HG03135 (cell line): Measurements from ENCODE around the gene TM9SF3.
"Not testable (repeated sequence)": the region's sequence is repeated elsewhere in the genome, so short reads cannot be mapped to it uniquely, and the experiment has no call there.

Experiments
- ATAC-seq: cut with Tn5 transposase; IDR thresholded peaks from one replicate; pipeline ENCODE4 v1.9.1; 2021; ENCODE audit warnings: mild to moderate bottlenecking, moderate library complexity; ENCODE audit not compliant: unreplicated experiment

Gene TM9SF3

DNA sequence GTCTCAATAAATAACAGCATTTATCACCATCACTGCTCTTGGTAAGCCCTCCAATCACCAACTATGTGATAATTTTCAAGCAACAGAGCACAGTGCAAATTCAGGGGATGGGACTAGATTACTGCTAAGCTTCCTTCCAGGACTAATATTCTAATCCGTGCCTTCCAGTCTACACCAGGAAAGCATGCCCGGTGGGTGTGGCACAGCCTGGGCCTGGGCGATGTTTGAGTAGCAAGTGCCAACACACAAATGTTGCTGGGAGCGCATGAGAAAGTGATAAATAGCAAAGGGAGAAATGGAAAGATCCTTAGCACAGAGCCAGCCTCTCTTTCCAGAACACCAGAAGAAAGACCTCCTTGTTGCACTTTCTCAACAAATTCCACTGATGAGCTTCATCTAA, 13.5 kb upstream of the TM9SF3 start:
- no peak for ATAC-seq

DNA sequence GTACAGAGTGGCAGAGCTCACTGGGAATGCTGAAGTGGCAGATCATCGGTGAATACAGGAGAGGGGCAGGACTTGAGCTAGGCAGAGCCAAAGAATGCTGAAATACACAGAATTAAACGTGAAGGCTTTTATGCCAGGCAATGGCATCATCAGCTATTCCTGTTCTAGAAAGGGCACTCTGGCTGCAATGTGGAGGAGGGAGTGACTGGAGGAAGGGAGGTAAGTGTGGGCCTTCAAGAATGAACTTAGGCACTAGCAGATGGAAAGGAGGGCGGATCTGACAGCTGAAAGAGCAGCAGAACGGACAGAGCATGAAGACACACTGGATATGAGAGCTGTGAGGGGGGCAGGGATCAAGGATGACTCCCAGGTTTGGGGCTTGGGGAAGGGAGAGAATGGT, 12.0 kb upstream of the TM9SF3 start:
- no peak for ATAC-seq

DNA sequence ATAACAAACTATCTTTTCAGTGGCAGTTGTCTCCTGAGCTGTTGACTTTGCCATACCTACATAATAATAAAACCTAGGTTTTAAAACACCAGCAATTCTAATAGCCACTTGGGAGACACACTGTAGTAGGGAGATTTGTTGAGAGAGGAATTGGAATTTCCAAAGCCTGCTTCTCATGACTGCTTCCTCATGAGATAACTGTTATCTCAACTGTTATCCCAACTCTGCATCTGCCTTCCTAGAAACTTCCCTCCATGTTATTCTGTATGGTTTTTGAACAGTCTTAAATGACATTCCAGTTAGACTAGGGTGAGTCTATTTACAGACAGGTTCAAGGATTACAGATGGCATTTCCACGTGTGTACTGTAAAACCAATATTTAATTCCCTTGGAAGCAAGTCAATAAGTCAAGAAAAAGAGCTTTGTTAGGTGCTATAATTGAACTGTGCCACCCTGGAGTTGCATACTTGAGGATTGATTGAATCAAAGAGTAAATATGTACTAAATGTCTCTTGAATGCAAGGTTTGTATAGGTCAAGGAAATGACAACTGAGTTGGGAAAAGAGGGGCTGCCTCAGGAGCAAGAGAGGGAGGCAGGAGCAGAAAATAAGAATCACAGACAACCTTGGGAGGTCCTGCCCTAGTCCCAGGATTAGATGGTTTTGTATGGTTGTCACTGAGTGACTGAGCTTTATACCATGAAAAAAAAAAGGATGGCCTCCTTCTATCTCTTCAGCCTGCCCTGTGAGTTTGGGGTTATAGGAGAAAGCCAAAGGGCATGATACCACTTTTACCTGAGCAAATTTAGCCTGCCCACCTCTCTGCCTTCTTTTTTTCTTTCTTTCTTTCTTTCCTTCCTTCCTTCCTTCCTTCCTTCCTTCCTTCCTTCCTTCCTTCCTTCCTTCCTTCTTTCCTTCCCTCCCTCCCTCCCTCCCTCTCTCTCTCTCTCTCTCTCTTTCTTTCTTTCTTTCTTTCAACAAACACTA, 9.9 kb upstream of the TM9SF3 start:
- no peak for ATAC-seq

DNA sequence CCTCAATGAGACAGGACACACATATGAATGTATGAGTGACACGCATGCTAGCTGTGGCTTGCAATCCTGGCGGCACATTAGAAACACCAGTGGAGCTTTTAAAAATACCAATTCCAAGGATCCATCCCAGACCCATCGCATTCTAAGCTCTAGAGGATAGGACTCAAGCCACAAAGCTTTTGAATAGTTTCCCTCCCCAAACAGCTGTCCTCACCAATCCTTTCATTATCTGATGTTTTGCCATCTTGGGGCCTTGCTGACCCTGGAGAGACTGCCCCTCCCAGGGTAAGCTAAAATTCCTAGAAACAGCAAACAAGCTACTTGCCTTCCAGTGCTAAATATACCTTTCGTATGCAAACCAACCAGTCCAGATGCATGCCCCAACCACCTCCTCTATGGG, 8.9 kb upstream of the TM9SF3 start:
- ATAC-seq, result no peak

DNA sequence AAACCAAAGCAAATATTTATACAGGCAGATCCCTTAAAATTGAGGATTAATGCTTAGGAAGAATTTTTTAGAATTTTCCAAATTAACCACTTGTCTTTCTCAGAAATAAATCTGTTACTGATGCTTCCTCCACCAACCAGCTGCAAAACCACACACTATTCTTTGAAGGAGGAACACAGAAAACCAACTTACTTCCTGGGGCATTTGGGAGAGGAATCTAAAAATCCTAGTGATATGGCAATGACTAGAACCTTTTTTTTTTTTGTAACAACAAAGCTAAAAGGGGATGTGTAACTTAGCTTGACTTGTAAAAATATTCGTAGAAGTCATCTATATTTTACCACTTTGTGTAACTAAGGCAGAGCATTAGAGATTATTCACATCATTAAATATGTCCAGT, 5.1 kb upstream of the TM9SF3 start:
- ATAC-seq, result no peak

DNA sequence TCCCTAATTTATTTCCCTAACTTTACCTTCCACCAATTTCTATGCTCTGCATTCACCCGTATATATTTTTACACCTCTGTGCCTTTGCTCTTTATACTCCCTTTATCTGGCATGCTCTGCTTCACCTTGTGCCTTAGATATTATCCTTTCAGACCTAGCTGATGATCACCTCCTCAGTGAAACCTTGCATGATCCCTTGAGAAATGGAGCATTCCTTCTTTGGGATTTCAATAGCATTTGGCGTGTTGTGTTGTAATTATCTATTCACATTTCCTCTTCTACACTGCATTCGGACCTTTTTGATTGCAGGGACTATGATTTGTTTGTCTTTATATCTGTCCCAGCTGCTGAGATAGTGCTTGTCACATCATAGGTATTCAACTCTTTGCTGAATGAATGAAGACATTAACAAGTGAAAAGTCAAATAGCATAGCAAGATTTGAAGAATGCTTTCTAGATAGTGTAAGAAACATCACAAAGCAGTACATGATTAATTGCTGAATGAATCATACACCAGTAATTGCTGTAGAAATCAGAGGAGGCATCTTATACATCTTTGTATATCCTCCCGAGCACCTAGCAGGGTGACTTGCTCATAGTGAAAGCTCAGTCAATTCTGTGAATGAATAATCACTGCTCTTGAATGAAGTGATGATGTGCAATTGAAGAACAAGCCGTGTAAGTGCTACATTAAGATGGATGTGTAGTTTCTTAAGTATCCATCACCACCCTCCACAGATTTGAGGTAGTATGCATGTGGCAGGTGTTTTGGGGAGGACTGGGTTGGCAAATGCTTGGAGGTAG, 2.0 kb upstream of the TM9SF3 start:
- ATAC-seq, result no peak

DNA sequence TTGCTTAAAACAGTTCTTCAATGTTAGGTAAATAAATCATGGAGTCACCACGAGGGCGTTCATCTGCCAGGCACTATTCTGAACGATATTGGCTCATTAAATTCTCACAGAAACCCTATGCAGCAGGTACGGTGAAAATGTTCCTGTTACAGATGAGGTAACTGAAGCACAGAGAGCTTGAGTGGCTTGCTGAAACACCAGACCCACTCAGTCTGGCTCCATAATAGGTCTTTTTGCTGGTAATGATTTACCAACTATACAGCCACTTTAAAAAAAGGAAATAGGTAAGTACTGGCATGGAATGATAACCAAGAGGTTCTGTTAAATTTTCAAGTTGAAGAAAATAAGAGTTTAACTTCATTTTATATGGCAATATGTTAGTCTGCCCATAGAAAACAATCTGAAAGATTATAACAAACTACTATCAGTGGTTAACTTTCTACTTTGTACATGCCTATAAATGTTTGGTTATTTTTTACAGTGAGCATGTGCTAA, 1.3 kb upstream of the TM9SF3 start:
- no peak for ATAC-seq

DNA sequence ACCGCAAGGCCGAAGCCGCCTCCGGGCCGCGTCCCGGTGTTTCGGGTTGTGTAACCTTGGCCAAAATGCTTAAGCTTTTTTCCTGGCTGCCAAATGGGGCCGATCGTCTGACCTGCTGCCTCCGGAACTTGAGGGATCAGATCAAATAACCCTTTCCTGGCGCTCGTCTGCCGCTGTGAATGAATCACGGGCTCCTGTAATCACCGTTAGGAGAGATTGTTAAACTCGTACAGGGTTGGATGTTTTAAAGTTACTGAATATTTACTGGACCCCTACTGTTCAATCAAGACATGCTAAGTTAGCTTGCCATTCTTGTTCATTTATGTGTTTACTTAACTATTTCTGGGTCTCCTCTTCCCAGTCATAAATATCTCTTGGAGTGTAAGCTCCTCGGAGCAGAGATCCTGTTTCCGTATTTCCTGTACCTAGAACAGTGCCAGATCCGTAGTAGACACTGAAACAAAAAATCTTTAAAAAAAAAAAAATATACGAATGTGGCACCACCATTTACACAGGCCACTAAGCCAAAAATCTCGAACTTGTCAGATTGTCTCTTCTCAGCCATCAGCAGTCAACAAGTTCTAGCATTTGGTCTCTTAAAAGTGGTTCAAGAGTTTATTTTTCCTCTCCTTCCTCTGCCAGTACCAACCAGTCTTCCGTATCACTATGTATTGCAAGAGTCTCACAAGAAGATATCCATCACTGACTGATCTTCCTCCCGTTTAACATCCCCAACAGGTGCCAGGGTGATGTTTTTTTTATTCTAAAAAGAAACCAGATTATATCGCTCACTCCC, 650 bp upstream of the TM9SF3 start:
- no peak for ATAC-seq

DNA sequence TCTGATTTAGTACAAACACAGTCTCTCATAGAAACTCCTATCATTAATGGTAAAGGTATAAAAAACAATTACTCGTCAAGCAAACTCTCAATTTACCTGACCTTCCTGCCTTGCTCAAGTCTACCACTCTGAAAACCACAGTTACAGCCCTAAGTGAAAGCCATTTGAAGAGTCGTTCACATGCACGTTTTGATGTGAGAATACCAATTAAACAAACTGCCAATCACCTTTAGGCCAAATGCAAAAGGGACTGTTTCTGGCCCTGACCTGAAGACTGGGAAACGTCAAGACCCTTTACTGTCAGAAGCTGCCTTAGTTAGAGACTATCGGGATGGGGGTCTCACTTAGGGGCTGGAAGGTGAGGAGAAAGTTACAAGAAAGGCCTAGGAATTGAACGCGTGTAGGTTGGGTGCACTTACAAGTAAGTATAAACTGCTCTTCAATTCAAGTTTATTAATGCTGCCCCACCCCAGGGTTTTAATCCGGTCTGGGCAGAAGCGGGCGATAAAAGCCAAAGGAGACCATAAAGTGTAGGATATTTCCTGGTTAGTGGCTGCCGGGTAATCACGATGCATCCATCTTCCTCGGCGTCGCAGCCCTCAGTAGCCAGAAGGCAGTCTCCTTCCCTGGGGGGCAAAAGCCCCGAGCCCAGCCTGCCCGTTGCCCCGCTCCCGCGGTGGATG, 935 bp downstream of the TM9SF3 start:
- no peak for ATAC-seq

DNA sequence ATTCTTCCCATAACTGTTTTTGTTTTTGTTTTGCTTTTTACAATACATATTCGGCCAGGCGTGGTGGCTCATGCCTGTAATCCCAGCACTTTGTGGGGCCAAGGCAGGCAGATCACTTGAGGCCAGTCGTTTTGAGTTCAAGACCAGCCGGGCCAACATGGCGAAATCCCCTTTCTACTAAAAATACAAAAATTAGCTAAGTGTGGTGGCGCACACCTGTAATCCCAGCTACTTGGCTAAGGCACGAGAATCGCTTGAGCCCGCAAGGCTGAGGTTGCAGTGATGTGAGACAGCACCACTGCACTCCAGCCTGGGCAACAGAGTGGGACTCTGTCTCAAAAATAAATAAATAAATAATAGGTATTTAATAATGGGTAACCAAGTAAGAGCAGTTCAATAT, 2.3 kb downstream of the TM9SF3 start:
- ATAC-seq, result no peak

DNA sequence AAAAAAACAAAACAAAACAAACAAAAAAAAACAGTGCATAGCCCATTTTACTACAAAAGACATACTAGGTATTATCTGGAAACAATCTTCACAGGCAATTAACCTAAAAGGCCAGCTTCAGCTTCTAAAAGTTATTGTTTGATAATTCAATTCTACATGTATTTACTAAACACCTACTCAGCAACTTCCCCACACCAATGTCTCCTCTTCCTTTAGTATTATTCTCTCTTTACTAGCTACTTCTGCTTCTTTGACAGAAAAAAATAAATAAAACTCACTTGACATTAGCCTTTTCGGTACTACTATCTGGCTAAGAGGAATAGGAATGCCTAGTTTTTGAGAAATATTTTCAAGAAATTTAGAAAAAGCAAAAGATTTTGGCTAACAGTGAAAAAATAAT, 2.8 kb downstream of the TM9SF3 start:
- no peak for ATAC-seq

DNA sequence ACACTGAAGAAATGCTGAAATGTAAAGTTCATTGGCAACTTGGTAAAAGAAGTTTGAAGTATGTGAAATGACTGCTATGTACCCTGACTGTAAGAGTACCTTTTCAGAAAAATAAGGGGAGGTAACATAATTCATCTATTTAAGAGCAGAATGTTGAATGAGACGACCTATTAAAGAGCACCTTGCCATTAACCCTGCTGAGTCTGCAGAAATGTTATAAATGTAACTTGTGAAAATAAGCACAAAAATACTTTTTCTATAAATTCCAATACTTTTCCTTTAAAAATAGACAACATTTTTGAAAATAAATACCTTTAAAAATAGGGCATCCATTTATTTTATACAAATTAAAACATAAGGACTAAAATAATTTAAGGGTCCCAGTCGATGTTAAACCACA, 7.7 kb downstream of the TM9SF3 start:
- no peak for ATAC-seq

DNA sequence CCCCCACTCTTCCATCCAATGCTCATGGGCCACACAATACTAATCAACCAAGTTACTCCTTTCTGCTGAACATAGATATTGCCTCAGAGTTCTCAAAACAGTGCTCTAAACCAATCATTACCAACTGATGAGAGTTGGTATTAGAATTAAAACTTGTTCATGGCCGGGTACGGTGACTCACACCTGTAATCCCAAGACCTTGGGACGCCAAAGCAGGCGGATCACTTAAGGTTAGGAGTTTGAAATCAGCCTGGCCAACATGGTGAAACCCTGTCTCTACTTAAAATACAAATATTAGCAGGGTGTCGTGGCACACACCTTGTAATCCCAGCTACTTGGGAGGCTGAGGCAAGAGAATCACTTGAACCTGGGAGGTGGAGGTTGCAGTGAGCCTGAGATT, 8.2 kb downstream of the TM9SF3 start:
- ATAC-seq, result no peak

DNA sequence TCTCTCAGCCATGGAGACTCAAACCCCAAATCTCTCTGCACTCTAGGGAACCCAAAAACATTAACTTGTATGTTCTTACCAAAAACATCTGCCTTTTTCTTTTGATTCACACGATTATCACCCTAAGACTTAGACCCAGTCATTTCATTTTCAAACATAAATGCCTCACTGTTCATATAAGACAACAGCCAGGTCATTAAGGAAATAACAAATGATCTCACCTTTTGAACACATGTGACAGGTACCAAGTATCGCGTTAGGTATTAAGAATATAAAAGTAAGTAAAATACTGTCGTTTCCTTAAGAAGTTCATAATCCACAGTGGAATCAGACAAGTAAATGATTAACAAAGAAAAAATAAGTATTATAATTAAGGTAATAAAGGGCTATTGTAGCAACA, 8.8 kb downstream of the TM9SF3 start:
- ATAC-seq, result no peak

DNA sequence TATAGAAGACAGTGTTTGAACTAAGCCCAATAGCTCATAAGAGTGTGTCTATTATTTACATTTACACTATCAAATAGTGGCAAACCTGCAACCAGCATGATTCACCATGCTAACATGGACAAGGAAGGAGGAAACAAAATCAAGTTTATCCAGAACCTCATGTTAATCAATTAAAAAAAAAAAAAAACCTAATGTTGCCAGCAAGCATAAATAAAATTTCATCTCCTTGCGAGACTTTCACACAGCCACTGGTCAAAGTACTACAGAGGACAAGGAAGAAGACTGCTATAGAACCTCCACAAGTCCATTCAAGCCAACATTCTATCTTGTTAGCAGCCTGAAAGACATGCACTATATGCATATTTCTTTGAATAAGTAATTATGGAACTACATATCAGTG, 9.7 kb downstream of the TM9SF3 start:
- ATAC-seq, result no peak

DNA sequence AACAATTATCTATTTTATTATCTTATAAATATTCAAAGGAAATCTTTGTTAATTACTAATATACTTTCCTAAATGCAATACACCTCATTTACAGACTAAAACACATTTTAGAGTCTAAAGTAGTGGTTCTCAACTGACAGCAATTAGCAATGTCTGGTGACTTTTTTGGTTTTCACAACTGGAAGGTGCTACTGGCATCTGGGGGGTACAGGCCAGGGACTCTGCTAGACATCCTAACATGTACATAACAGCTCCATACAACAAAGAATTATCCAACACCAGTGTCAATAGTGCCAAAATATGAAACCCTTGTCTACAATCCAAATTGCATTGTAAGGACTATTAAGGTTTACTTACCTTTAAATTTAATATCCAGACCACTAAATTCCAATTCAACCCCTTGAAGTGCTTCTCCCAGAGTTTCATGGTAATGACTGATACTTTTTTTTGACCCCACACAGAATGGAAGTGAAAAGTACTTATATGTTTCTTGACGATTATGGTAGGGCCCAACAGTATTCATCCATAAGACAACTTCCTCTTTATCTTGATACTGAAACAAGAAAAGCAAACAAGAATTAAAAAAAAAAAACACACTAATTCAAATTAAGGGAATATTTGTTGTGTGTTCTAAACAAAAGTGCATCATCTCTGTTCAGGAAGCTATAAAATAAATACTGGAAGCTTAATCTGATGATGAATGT, 10.4 kb downstream of the TM9SF3 start:
- no peak for ATAC-seq

DNA sequence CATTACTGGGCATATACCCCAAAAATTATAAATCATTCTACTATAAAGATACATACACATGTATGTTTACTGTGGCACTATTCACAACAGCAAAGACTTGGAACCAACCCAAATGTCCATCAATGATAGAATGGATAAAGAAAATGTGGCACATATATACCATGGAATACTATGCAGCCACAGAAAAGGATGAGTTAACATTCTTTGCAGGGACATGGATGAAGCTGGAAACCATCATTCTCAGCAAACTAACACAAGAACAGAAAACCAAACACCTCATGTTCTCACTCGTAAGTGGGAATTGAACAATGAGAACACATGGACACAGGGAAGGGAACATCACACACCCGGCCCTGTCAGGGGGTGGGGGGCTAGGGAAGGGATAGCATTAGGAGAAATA, 12.2 kb downstream of the TM9SF3 start:
- not testable (repeated sequence) for ATAC-seq

DNA sequence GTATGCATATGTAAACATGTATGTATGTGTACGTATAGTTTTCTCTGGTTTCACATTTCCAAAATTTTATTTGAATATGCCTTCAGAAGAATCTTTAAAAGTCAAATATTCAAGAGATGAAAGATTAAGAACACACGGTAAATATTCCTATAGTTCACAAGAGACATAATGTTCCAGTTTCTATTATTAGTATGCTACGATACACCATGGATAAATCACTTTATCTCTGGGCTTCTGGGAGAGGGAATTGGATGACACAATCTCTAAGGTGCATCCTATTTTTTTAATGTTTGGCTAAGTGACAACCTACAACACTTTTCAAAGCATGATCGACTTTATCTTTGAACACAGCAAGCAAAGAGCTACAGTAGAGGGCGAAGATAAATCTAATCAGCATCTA, 13.8 kb downstream of the TM9SF3 start:
- no peak for ATAC-seq

DNA sequence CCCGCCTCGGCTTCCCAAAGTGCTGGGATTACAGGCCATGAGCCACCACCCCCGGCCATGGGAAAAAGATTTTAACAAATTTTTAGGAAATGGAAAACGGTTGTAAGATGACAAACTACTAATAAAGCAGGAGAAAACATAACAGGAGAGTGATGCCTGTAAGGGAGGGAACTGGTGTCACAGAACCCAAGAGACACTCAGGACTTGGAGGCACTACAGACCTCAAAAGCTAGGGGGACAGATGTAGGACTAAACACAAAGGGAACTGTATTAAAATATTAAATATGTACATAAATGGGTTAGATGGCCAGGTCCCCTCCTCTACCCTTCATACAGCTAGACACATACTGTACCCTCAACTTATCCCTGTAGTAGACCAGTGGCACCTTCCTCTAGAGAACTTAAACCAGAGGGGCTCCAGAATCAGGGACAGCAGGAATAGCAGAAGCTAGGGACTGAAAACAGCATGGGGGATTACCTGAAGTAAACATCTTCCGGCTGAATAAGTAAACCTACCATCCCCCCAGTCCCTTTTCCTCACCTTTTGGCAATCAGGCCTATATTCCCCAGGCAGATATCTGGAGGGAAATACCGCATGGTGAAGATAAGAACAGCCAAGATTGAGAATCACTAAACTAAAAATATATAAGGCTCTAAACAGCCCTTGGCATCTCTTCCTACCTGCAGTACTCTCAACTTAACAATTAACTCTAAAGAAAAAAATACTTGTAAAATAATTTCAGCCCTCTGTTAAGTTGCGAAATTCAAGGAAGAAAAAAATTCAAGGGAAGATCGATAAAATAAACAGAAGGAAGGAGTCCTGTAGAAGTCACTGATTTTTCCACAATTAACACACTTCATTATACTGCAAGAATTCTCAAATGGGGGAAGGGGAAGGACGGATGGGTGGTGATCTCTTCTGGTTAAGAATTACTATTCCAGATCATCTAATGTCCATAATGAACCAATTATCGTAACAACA, 15.5 kb downstream of the TM9SF3 start:
- no peak for ATAC-seq
